ENCODE results near the gene CCDC78.

CCDC78 gene

GRCh38 chr16:735982-736453, 9.8 kb upstream of the CCDC78 start:
- Histone ChIP-seq H3K4me3 (ENCODE audit: low read depth, low read length) (no peak overlapping the region), H3K27ac (ENCODE audit: low read depth, low read length) (no peak overlapping the region), H3K9me3 (ENCODE audit: control insufficient read depth, insufficient read depth, low read depth, low read length) (no peaks in the 10 kb centered on the region), H3K27me3 (ENCODE audit: control insufficient read depth, insufficient read depth, low read length) (no peaks in the 10 kb centered on the region), H3K4me1 (ENCODE audit: control insufficient read depth, insufficient read depth, low read length) (peaks cover 11% of the 10 kb centered on the region), H3K9ac (ENCODE audit: low read length) (no peak overlapping the region), H3K36me3 (ENCODE audit: control insufficient read depth, insufficient read depth, low read length) (peaks cover 43% of the 10 kb centered on the region)

- no peak overlapping the region for H3K9ac ChIP-seq (ENCODE audit: low read length)
- peaks cover 11% of the 10 kb centered on the region for H3K4me1 ChIP-seq (ENCODE audit: control insufficient read depth, insufficient read depth, low read length)
- peaks cover 50% of the 10 kb centered on the region for H3K36me3 ChIP-seq (ENCODE audit: control insufficient read depth, insufficient read depth, low read length)
- no peak overlapping the region for H3K27ac ChIP-seq (ENCODE audit: low read depth, low read length)
- H3K27me3 ChIP-seq (ENCODE audit: control insufficient read depth, insufficient read depth, low read length) = no peaks in the 10 kb centered on the region
- no peaks in the 10 kb centered on the region for H3K9me3 ChIP-seq (ENCODE audit: control insufficient read depth, insufficient read depth, low read depth, low read length)
- H3K4me3 ChIP-seq (ENCODE audit: low read depth, low read length) = no peak overlapping the region
Measured at GRCh38 chr16:734981-735881, 9.0 kb upstream of the CCDC78 start.

- no peaks in the 10 kb centered on the region for H3K9me3 ChIP-seq (ENCODE audit: control insufficient read depth, insufficient read depth, low read depth, low read length)
- no peak overlapping the region for H3K4me3 ChIP-seq (ENCODE audit: low read depth, low read length)
- peaks cover 8% of the 10 kb centered on the region for H3K4me1 ChIP-seq (ENCODE audit: control insufficient read depth, insufficient read depth, low read length)
- no peak overlapping the region for H3K27ac ChIP-seq (ENCODE audit: low read depth, low read length)
- H3K9ac ChIP-seq (ENCODE audit: low read length) = no peak overlapping the region
- H3K27me3 ChIP-seq (ENCODE audit: control insufficient read depth, insufficient read depth, low read length) = no peaks in the 10 kb centered on the region
- H3K36me3 ChIP-seq (ENCODE audit: control insufficient read depth, insufficient read depth, low read length) = peaks cover 52% of the 10 kb centered on the region
Measured at GRCh38 chr16:734208-734980, 8.2 kb upstream of the CCDC78 start.

GRCh38 chr16:733382-734207, 7.4 kb upstream of the CCDC78 start:
- Histone ChIP-seq H3K9me3 (ENCODE audit: control insufficient read depth, insufficient read depth, low read depth, low read length) (no peaks in the 10 kb centered on the region), H3K4me1 (ENCODE audit: control insufficient read depth, insufficient read depth, low read length) (peaks cover 8% of the 10 kb centered on the region), H3K27ac (ENCODE audit: low read depth, low read length) (no peak overlapping the region), H3K36me3 (ENCODE audit: control insufficient read depth, insufficient read depth, low read length) (peaks cover 52% of the 10 kb centered on the region), H3K27me3 (ENCODE audit: control insufficient read depth, insufficient read depth, low read length) (no peaks in the 10 kb centered on the region), H3K4me3 (ENCODE audit: low read depth, low read length) (no peak overlapping the region), H3K9ac (ENCODE audit: low read length) (no peak overlapping the region)

- no peak overlapping the region for H3K4me3 ChIP-seq (ENCODE audit: low read depth, low read length)
- H3K27ac ChIP-seq (ENCODE audit: low read depth, low read length) = no peak overlapping the region
- no peaks in the 10 kb centered on the region for H3K27me3 ChIP-seq (ENCODE audit: control insufficient read depth, insufficient read depth, low read length)
- H3K36me3 ChIP-seq (ENCODE audit: control insufficient read depth, insufficient read depth, low read length) = peaks cover 52% of the 10 kb centered on the region
- H3K9ac ChIP-seq (ENCODE audit: low read length) = no peak overlapping the region
- H3K9me3 ChIP-seq (ENCODE audit: control insufficient read depth, insufficient read depth, low read depth, low read length) = no peaks in the 10 kb centered on the region
- H3K4me1 ChIP-seq (ENCODE audit: control insufficient read depth, insufficient read depth, low read length) = peaks cover 9% of the 10 kb centered on the region
Measured at GRCh38 chr16:732936-733335, 6.7 kb upstream of the CCDC78 start.

- H3K9me3 ChIP-seq (ENCODE audit: control insufficient read depth, insufficient read depth, low read depth, low read length) = no peaks in the 10 kb centered on the region
- H3K27ac ChIP-seq (ENCODE audit: low read depth, low read length) = no peak overlapping the region
- peaks cover 5% of the 10 kb centered on the region; the same call in 1 of the 2 replicates for H3K27me3 ChIP-seq (ENCODE audit: control insufficient read depth, insufficient read depth, low read length)
- H3K4me1 ChIP-seq (ENCODE audit: control insufficient read depth, insufficient read depth, low read length) = peaks cover 3% of the 10 kb centered on the region; the same call in 1 of the 2 replicates
- H3K36me3 ChIP-seq (ENCODE audit: control insufficient read depth, insufficient read depth, low read length) = peaks cover 50% of the 10 kb centered on the region
- H3K9ac ChIP-seq (ENCODE audit: low read length) = no peak overlapping the region
- no peak overlapping the region for H3K4me3 ChIP-seq (ENCODE audit: low read depth, low read length)
Measured at GRCh38 chr16:732332-732731, 6.1 kb upstream of the CCDC78 start.

GRCh38 chr16:730666-731509, 4.6 kb upstream of the CCDC78 start:
- Histone ChIP-seq H3K9me3 (ENCODE audit: control insufficient read depth, insufficient read depth, low read depth, low read length) (no peaks in the 10 kb centered on the region), H3K36me3 (ENCODE audit: control insufficient read depth, insufficient read depth, low read length) (peaks cover 38% of the 10 kb centered on the region), H3K4me3 (ENCODE audit: low read depth, low read length) (no peak overlapping the region), H3K27ac (ENCODE audit: low read depth, low read length) (no peak overlapping the region), H3K9ac (ENCODE audit: low read length) (no peak overlapping the region), H3K4me1 (ENCODE audit: control insufficient read depth, insufficient read depth, low read length) (peaks cover 3% of the 10 kb centered on the region; the same call in 1 of the 2 replicates), H3K27me3 (ENCODE audit: control insufficient read depth, insufficient read depth, low read length) (peaks cover 14% of the 10 kb centered on the region)

- Histone ChIP-seq H3K4me3 (ENCODE audit: low read depth, low read length) (no peak overlapping the region), H3K27me3 (ENCODE audit: control insufficient read depth, insufficient read depth, low read length) (peaks cover 19% of the 10 kb centered on the region), H3K27ac (ENCODE audit: low read depth, low read length) (no peak overlapping the region), H3K36me3 (ENCODE audit: control insufficient read depth, insufficient read depth, low read length) (peaks cover 29% of the 10 kb centered on the region), H3K9ac (ENCODE audit: low read length) (no peak overlapping the region), H3K9me3 (ENCODE audit: control insufficient read depth, insufficient read depth, low read depth, low read length) (no peaks in the 10 kb centered on the region), H3K4me1 (ENCODE audit: control insufficient read depth, insufficient read depth, low read length) (peaks cover 3% of the 10 kb centered on the region; the same call in 1 of the 2 replicates)
Measured at GRCh38 chr16:729768-730665, 3.8 kb upstream of the CCDC78 start.

- Histone ChIP-seq H3K9me3 (ENCODE audit: control insufficient read depth, insufficient read depth, low read depth, low read length) (no peaks in the 10 kb centered on the region), H3K4me3 (ENCODE audit: low read depth, low read length) (peak overlapping the region; percentile 71), H3K36me3 (ENCODE audit: control insufficient read depth, insufficient read depth, low read length) (peaks cover 21% of the 10 kb centered on the region), H3K27ac (ENCODE audit: low read depth, low read length) (no peak overlapping the region), H3K9ac (ENCODE audit: low read length) (no peak overlapping the region), H3K27me3 (ENCODE audit: control insufficient read depth, insufficient read depth, low read length) (peaks cover 19% of the 10 kb centered on the region), H3K4me1 (ENCODE audit: control insufficient read depth, insufficient read depth, low read length) (peaks cover 3% of the 10 kb centered on the region; the same call in 1 of the 2 replicates)
Measured at GRCh38 chr16:728890-729744, 2.9 kb upstream of the CCDC78 start.

All from HUES6 (cell line).